ENCODE measurements around the gene CYFIP2. TPM values are rescaled to one million over a fixed set of nuclear protein-coding genes. Genes with fewer than 3 reads are reported as not detected.

The CYFIP2 gene
- total and polyA plus RNA-seq, 2 of the 8 experiments (the other 6 are each of a cell fraction or from before 2014, with no cell fraction given) = 45.1 to 80.6 TPM

DNA sequence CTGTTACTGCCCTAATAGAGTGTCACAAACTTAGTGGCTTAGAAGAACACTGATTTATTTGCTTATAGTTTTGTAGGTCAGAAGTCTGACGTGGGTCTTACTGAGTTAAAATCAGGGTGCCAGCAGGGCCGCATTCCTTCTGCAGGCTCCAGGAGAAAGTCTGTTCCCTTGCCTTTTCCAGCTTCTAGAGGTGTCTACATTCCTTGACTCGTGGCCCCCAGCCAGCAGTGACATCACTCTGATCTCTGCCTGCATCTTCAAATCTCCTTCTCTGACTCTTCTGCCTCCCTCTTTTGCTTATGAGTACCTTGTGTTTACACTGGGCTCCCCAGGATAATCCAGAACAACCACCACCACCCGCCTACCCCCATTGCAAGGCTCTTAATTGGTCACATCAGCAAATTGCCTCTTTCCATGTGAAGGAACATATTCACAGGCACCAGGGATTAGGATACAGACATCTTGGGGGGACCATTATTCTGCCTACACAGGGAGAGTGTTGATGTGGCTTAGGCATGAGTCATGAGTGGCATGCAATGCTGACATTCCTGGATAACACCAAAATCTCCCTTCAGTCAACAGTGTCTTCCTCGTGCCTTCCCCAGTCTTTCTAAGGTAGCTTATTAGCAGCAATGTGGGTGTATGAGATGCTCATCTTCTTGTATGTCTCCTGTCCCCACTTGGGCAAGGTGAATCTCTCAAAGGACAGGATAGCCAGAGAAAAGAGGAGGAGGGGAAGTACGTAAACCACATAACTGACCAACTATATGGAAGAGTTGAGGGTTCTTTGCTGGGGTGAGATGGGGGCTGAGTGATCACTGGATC is 24.4 kb downstream of the CYFIP2 start (continued):
- TF ChIP-seq, protein P1, sequence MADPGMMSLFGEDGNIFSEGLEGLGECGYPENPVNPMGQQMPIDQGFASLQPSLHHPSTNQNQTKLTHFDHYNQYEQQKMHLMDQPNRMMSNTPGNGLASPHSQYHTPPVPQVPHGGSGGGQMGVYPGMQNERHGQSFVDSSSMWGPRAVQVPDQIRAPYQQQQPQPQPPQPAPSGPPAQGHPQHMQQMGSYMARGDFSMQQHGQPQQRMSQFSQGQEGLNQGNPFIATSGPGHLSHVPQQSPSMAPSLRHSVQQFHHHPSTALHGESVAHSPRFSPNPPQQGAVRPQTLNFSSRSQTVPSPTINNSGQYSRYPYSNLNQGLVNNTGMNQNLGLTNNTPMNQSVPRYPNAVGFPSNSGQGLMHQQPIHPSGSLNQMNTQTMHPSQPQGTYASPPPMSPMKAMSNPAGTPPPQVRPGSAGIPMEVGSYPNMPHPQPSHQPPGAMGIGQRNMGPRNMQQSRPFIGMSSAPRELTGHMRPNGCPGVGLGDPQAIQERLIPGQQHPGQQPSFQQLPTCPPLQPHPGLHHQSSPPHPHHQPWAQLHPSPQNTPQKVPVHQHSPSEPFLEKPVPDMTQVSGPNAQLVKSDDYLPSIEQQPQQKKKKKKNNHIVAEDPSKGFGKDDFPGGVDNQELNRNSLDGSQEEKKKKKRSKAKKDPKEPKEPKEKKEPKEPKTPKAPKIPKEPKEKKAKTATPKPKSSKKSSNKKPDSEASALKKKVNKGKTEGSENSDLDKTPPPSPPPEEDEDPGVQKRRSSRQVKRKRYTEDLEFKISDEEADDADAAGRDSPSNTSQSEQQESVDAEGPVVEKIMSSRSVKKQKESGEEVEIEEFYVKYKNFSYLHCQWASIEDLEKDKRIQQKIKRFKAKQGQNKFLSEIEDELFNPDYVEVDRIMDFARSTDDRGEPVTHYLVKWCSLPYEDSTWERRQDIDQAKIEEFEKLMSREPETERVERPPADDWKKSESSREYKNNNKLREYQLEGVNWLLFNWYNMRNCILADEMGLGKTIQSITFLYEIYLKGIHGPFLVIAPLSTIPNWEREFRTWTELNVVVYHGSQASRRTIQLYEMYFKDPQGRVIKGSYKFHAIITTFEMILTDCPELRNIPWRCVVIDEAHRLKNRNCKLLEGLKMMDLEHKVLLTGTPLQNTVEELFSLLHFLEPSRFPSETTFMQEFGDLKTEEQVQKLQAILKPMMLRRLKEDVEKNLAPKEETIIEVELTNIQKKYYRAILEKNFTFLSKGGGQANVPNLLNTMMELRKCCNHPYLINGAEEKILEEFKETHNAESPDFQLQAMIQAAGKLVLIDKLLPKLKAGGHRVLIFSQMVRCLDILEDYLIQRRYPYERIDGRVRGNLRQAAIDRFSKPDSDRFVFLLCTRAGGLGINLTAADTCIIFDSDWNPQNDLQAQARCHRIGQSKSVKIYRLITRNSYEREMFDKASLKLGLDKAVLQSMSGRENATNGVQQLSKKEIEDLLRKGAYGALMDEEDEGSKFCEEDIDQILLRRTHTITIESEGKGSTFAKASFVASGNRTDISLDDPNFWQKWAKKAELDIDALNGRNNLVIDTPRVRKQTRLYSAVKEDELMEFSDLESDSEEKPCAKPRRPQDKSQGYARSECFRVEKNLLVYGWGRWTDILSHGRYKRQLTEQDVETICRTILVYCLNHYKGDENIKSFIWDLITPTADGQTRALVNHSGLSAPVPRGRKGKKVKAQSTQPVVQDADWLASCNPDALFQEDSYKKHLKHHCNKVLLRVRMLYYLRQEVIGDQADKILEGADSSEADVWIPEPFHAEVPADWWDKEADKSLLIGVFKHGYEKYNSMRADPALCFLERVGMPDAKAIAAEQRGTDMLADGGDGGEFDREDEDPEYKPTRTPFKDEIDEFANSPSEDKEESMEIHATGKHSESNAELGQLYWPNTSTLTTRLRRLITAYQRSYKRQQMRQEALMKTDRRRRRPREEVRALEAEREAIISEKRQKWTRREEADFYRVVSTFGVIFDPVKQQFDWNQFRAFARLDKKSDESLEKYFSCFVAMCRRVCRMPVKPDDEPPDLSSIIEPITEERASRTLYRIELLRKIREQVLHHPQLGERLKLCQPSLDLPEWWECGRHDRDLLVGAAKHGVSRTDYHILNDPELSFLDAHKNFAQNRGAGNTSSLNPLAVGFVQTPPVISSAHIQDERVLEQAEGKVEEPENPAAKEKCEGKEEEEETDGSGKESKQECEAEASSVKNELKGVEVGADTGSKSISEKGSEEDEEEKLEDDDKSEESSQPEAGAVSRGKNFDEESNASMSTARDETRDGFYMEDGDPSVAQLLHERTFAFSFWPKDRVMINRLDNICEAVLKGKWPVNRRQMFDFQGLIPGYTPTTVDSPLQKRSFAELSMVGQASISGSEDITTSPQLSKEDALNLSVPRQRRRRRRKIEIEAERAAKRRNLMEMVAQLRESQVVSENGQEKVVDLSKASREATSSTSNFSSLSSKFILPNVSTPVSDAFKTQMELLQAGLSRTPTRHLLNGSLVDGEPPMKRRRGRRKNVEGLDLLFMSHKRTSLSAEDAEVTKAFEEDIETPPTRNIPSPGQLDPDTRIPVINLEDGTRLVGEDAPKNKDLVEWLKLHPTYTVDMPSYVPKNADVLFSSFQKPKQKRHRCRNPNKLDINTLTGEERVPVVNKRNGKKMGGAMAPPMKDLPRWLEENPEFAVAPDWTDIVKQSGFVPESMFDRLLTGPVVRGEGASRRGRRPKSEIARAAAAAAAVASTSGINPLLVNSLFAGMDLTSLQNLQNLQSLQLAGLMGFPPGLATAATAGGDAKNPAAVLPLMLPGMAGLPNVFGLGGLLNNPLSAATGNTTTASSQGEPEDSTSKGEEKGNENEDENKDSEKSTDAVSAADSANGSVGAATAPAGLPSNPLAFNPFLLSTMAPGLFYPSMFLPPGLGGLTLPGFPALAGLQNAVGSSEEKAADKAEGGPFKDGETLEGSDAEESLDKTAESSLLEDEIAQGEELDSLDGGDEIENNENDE (IDR thresholded peaks at IDR 0.05; ENCODE audit: insufficient replicate concordance, low read length) = no peak
- TF ChIP-seq SUZ12 (IDR thresholded peaks at IDR 0.05; ENCODE audit: low read length) (no peak), SIX5 (IDR thresholded peaks at IDR 0.05; ENCODE audit: low read depth, low read length) (no peak), NRF1 (IDR thresholded peaks at IDR 0.05; ENCODE audit: low read depth, low read length) (no peak), ASH2L (IDR thresholded peaks at IDR 0.05; ENCODE audit: low read length) (no peak), CHD1 (IDR thresholded peaks at IDR 0.05; ENCODE audit: low read depth, low read length) (no peak)
- TF ChIP-seq, protein P2, sequence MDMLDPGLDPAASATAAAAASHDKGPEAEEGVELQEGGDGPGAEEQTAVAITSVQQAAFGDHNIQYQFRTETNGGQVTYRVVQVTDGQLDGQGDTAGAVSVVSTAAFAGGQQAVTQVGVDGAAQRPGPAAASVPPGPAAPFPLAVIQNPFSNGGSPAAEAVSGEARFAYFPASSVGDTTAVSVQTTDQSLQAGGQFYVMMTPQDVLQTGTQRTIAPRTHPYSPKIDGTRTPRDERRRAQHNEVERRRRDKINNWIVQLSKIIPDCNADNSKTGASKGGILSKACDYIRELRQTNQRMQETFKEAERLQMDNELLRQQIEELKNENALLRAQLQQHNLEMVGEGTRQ (IDR thresholded peaks at IDR 0.05; ENCODE audit: low read length) = no peak

Measured in H1 (cell line).